Parathyroid adenoma (tissue), 2 donors: Measurements from ENCODE around the gene FHL5.
"Not testable (repeated sequence)": the region's sequence is repeated elsewhere in the genome, so short reads cannot be mapped to it uniquely, and the experiment has no call there.

ENCODE experiments used
- H2AFZ ChIP-seq: fragments of 300-600 bp; sonication (generic); one replicate; pipeline ENCODE4 v1.7.0; 2017; ENCODE audit warnings: antibody characterized with exemption, mild to moderate bottlenecking
- H3K27ac ChIP-seq: fragments of 300-600 bp; sonication (generic); one replicate; pipeline ENCODE4 v1.7.0; 2017
- H3K27me3 ChIP-seq: fragments of 300-600 bp; sonication (generic); one replicate; pipeline ENCODE4 v1.7.0; 2017; ENCODE audit warnings: low read length; ENCODE audit not compliant: control insufficient read depth, insufficient read depth
- H3K36me3 ChIP-seq: fragments of 300-600 bp; sonication (generic); one replicate; pipeline ENCODE4 v1.7.0; 2017; ENCODE audit warnings: low read length; ENCODE audit not compliant: control insufficient read depth, insufficient read depth
- H3K4me1 ChIP-seq: fragments of 300-600 bp; sonication (generic); one replicate; pipeline ENCODE4 v1.7.0; 2017; ENCODE audit warnings: control low read depth
- H3K4me2 ChIP-seq: fragments of 300-600 bp; sonication (generic); one replicate; pipeline ENCODE4 v1.7.0; 2017; ENCODE audit warnings: low read length
- H3K4me3 ChIP-seq: fragments of 300-600 bp; sonication (generic); one replicate; pipeline ENCODE4 v1.7.0; 2017; ENCODE audit warnings: low read depth, low read length
- H3K79me2 ChIP-seq: fragments of 300-600 bp; sonication (generic); one replicate; pipeline ENCODE4 v1.7.0; 2017; ENCODE audit warnings: control low read depth
- H3K9ac ChIP-seq: fragments of 300-600 bp; sonication (generic); one replicate; pipeline ENCODE4 v1.7.0; 2017; ENCODE audit warnings: mild to moderate bottlenecking
- H3K9me3 ChIP-seq: fragments of 300-600 bp; sonication (generic); one replicate; pipeline ENCODE4 v1.7.0; 2017; ENCODE audit warnings: low read length; ENCODE audit not compliant: control insufficient read depth
- CTCF ChIP-seq: fragments of 300-600 bp; sonication (generic); IDR thresholded peaks from one replicate; pipeline ENCODE4 v1.7.0; 2017; ENCODE audit warnings: antibody characterized with exemption, mild to moderate bottlenecking
- donor health status: primary hyperparathyroidism.

FHL5 gene

GRCh38 chr6:96631248-96631647, 68.3 kb downstream of the FHL5 start:
- H2AFZ ChIP-seq = no peak overlapping the region
- no peak for TF ChIP-seq CTCF
- H3K9ac ChIP-seq = no peak overlapping the region
- no peaks in the 10 kb centered on the region for H3K4me1 ChIP-seq
- no peaks in the 10 kb centered on the region for H3K27me3 ChIP-seq
- H3K79me2 ChIP-seq = no peaks in the 10 kb centered on the region
- H3K4me2 ChIP-seq = no peak overlapping the region
- no peak overlapping the region for H3K27ac ChIP-seq
- H3K36me3 ChIP-seq = no peaks in the 10 kb centered on the region
- no peak overlapping the region for H3K4me3 ChIP-seq
- H3K9me3 ChIP-seq = no peaks in the 10 kb centered on the region

GRCh38 chr6:96637979-96638378, 75.1 kb downstream of the FHL5 start:
- H3K4me2 ChIP-seq, H3K9me3 ChIP-seq, H2AFZ ChIP-seq, H3K4me3 ChIP-seq, H3K27ac ChIP-seq, H3K4me1 ChIP-seq, H3K36me3 ChIP-seq, H3K27me3 ChIP-seq, H3K79me2 ChIP-seq, H3K9ac ChIP-seq: not testable (repeated sequence)

GRCh38 chr6:96645106-96645505, 82.2 kb downstream of the FHL5 start:
- no peak overlapping the region for H3K9ac ChIP-seq
- no peaks in the 10 kb centered on the region for H3K27me3 ChIP-seq
- H3K4me3 ChIP-seq = no peak overlapping the region
- H3K4me1 ChIP-seq = no peaks in the 10 kb centered on the region
- no peaks in the 10 kb centered on the region for H3K9me3 ChIP-seq
- no peak overlapping the region for H3K4me2 ChIP-seq
- TF ChIP-seq CTCF = no peak
- no peaks in the 10 kb centered on the region for H3K36me3 ChIP-seq
- H3K79me2 ChIP-seq = no peaks in the 10 kb centered on the region
- H2AFZ ChIP-seq = no peak overlapping the region
- H3K27ac ChIP-seq = no peak overlapping the region

- no peak overlapping the region for H3K4me2 ChIP-seq
Measured at GRCh38 chr6:96649926-96650325, 87.0 kb downstream of the FHL5 start.

GRCh38 chr6:96651816-96652215, 88.9 kb downstream of the FHL5 start:
- H3K9me3 ChIP-seq = no peaks in the 10 kb centered on the region
- no peaks in the 10 kb centered on the region for H3K79me2 ChIP-seq
- no peak overlapping the region for H3K4me2 ChIP-seq
- no peak overlapping the region for H2AFZ ChIP-seq
- H3K4me3 ChIP-seq = no peak overlapping the region
- H3K27ac ChIP-seq = no peak overlapping the region
- no peaks in the 10 kb centered on the region for H3K27me3 ChIP-seq
- TF ChIP-seq CTCF = no peak
- H3K36me3 ChIP-seq = no peaks in the 10 kb centered on the region
- no peaks in the 10 kb centered on the region for H3K4me1 ChIP-seq
- no peak overlapping the region for H3K9ac ChIP-seq

More at GRCh38 chr6:96649926-96650325, 87.0 kb downstream of the FHL5 start:
- Histone ChIP-seq H3K4me1 (no peaks in the 10 kb centered on the region), H2AFZ (no peak overlapping the region), H3K4me3 (no peak overlapping the region), H3K79me2 (no peaks in the 10 kb centered on the region), H3K27me3 (no peaks in the 10 kb centered on the region), H3K9ac (no peak overlapping the region), H3K36me3 (no peaks in the 10 kb centered on the region), H3K9me3 (no peaks in the 10 kb centered on the region), H3K27ac (no peak overlapping the region)
- no peak for TF ChIP-seq CTCF
